Renal cortex interstitium (tissue), 11 donors: ENCODE data around the gene RREB1. TPM values are rescaled to one million over a fixed set of nuclear protein-coding genes. Genes with fewer than 3 reads are reported as not detected.
A peak's percentile ranks its signal among the peaks of the same experiment; 100 is the strongest.

Source experiments
- DNase-seq, 11 donors: peaks; one replicate each; pipeline ENCODE4 v3.0.0-alpha.2; 2013; ENCODE audit warnings: low read depth in 9 of 11, low spot score in 4 of 11; ENCODE audit errors: extremely low read depth in 1 of 11
- polyA plus RNA-seq, 3 donors: library from polyadenylated mRNA; unstranded; fragments of 120-200 nt; gene quantifications; one replicate each; pipeline ENCODE4 v1.2.1, GENCODE V29; 2013; ENCODE audit not compliant: insufficient read length in 3 of 3

RREB1 gene
- polyA plus RNA-seq, 3 donors = 22.9 to 29.4 (median 23.0) TPM

GRCh38 chr6:7087491-7087979 lies 20.2 kb upstream of the RREB1 start:
- no peak for DNase-seq

GRCh38 chr6:7088076-7088742 lies 19.6 kb upstream of the RREB1 start:
- DNase-seq = no peak

- no peak for DNase-seq
Measured at GRCh38 chr6:7098993-7099392, 8.8 kb upstream of the RREB1 start.

- no peak for DNase-seq
Measured at GRCh38 chr6:7100072-7100752, 7.5 kb upstream of the RREB1 start.

DNA sequence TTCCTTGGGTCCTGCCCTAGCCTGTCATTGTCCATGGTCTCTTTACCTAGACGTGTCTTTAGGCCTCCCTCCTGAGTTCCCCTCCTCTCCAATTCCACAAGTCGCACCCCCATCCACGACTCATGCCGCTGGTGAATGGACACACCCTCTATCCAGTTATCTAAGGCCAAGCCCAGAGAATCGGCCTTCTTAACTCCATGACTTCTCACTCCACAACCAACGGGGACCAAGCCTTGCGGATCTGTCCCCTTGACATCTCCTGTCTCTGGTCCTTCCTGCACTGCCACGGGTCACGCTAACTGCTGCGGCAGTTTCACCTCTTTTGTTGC lies 7.0 kb upstream of the RREB1 start:
- DNase-seq = no peak

DNA sequence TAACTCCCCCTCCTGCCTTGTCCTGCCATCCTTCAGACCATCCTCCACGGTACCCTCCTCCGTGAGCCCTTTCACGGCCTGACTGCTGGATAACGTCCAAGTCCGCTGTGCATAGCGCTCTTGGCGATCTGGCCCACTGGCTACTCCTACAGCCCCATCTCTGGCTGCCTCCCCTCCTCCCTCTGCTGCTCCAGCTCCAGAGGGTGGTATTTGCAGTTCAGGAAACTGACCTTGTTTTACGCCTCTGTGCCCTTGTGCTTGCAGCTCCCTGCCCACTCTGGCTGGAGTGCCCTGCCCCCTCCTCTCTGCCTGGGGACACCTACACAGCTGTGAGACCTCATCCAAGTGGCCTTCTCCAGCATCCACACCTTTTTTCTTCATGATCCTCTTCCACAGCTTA lies 6.5 kb upstream of the RREB1 start:
- peak in 4 of 11 donors; percentile 27 to 45 (median 34) for DNase-seq

GRCh38 chr6:7104752-7105151 lies 3.0 kb upstream of the RREB1 start:
- DNase-seq = no peak

DNA sequence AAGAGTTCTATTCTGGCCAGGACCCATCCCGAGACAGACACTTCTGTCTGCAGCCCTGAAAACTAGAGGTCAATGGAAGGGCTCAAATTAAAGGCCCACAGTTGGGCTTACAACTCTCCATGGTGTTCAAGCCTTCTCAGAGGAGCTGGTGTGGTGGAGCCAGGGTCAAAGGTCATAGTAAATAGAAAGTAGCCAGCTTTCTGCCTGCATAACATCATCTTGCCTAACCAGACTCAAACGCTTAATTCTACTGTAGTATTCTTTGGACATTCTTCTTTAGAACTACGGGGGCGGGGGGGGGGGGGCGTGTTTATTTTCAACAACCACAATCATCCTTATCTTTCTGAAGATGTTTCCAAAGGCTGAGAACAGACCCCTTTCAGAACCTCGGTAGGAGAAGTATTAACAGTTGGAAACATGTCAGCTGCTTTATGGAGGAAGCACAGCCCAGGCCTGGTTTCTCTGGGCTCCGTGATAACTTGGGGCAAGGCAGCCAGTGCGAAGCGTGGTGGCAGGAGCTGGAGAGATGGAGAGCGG lies 1.5 kb upstream of the RREB1 start:
- DNase-seq = no peak

DNA sequence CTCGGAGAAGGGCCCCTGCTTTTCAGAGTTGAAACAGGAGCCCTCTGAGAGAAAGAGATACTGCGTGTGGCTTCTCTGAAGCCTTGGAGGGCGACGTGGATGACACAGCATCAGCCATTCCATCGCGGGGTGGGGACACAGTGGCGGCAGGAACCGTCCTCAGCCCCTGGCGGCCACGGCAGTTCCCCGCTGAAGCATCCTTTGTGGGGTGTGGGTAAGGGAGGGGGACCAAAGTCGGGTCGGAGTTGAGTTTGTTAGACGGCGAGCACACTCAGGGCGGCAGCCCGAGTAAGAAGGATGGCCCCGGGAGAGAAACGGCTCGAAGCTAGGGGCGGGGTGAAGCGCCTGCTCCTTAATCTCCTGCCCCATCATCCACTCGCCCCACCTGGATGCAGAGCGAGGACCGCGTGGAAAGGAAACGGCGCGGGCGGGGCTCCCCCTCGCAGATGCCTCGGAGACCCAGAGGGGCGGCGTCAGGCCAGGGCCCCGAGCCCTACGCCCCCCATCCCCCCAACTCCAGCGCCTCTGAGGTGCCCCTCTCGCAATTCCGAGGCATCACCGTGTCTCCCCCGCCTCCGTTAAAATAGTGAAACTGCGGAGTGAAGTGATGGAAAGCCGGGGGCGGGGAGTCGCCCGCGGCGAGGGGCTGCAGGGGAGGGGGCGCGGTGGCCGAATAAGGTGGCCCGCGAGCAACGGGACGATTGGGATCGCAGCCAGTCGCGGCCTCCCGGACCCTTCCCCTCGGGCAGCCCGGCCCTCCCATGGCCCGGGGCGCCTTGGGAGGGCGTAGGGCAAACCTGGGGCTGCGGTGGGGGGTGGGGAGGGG lies 796 bp upstream of the RREB1 start:
- peak in 2 of 11 donors; percentile 22 to 31 for DNase-seq

DNA sequence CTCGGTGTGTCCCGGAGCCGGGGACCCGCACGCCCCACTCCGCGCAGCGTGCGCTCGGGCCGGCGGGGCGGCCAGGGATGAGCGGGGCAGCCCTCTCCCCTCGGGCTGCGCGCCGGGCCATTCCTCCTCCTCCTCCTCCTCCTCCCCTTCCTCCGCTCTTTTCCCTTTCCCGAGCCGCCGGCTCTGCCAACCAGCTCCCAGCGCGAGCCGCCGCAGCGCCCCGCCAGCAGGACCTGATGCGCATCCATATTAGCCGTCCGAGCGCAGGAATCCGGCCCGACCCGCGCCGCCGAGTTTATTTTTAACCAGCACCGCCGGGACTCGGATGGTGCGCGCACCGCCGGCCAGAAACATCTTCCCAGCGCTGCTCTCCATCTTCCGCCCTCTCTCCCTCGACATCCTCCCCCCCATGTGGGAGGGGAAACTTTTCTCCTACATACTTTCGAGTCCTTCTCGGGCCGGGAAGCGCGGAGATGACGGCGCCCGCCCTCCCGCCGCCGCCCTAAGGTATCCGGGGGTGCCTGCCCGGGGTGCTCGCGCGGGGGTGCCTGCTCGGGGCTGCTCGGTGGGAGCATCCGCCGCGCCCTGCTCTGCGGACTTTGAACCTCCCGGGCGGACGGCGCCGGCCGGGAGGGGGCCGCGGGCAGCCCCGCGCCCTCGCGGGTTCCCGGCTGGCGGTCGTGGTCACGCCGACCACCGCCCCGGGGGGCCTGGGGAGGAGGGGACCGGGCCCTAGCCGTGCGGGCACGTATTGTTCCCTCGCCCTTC lies 619 bp downstream of the RREB1 start:
- DNase-seq = peak in 5 of 11 donors; percentile 39 to 64 (median 59)

GRCh38 chr6:7108964-7109836 lies 1.4 kb downstream of the RREB1 start:
- DNase-seq = peak in 6 of 11 donors; percentile 40 to 74 (median 60)

- no peak for DNase-seq
Measured at GRCh38 chr6:7110092-7110792, 2.5 kb downstream of the RREB1 start.

DNA sequence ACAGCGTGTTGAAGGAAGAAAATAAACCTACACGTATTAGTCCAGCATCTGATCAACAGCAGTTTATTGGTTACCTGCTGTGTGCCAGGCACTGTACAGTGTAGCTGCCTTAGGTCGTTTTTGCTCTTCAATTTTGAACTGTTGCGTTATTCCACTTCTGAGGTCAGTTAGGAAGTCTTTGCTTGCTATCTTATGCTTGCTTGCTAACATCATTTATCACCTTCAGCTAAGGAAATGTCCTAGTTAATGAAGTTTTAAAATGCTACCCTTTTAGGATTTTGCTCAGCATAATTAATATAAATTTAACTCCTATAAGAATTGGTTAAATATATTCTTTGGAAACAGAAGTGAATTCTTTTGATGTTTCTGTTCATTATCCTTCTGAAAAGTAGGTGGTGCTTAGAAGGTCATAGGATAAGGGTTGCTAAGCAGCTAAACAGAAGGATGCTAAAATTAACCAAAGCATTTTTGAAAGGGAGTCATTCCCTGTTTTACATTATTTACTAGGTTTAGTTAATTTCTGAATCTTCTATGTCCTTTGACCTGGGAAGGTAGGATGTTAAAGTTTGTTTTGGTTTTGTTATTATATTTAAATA lies 3.4 kb downstream of the RREB1 start:
- DNase-seq = no peak

DNA sequence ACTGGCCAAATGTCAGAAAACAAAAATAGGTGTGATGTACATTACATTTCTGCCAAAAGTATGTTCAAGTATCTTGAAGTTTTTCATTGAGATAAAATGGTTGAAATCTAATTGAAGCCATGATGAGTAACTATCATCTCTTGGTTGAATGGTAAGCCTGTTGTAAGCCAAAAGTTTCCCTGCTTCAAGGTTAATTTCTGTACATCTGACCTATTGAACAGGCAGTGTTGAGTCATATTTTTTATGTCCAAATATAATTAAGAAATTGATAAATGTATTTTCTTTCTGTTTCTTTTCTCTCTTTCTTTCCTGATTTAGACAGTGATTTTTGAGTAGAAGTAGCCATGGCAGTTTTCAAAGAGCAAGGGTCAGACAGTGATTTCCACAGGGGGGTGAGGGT lies 4.4 kb downstream of the RREB1 start:
- DNase-seq = no peak

DNA sequence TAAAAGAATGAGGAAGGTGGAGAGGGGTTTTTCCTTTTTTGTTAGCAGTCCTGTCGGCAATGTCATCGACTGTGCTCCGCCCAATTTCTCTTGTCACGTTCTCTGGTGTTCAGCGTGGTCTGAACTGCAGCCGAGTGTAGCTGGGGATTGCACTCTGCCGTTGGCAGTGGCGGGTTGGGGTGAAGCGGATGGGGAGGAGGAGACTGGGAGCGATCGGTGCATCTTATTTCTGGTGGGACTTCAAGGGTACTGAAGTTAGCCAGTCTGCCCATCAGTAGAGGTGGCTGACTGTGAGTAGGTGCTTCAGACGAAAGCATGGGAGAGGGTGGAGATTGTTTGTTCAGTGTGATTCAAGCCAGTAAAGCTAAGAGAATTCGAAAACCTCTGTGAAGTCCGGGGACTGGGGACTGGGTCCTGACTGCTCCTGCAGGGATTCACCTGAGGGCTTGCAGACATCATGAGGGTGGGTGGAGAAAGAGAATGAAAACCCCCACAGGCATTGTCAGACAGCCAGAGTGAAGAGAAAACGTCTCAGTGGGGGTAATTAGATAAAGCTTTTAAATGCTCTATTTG lies 5.1 kb downstream of the RREB1 start:
- DNase-seq = no peak

DNA sequence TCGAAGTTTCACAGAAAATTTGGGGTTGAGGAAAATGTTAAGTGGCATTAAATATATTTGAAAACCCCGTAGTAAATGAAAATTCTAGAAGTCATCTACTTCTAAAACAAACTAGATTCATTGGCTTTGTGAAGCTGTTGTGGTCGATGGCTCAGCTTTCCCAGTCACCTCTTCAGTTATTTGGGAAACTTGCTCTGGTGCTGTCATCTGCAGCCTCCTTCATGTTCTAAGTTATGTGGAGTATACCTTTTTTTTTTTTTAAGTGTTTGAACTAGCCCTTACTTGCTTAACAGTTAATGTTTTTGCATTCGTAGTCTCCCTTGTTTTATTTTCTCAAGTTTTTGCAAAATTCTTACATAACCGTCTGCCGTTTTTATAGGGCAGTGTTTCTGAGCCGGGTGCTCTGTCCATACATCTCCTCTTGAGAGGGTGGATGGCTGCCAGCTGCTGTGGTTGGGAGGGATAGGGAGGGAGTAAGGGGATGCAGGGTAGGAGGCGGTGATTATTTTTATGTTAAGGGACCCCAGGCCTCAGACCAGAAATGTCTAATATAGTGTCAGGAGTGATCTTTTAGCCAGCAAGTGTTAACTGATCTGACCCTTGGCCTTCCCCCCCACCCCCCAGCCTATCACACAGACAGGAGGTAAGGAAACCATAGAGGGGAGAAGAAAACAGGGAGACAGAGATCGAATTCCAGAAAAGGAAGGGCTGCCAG lies 7.1 kb downstream of the RREB1 start:
- no peak for DNase-seq
